ENCODE results near the gene PRR20C.
"Not testable (repeated sequence)": the region's sequence is repeated elsewhere in the genome, so short reads cannot be mapped to it uniquely, and the experiment has no call there.

The PRR20C gene

DNA sequence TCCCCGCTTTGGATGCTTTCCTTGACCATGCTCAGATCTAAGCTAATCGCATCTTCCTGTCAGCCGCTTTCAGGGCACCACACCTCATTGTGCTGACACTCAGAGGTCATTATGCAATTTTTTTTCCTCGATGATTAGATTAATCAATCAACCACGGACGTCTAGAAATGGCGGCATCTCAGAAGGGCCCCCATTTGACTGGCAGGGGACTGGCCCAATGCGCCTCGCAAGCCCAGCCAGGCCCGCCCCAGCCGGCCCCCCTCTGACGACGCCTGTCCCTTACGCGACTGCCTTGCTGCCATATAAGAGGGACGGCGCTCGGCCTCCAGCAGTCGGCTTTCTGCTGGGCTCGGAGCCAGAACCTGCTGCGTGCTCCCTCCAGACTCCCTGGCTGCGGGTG lies 13.0 kb downstream of the PRR20C start, which contains the start of gene PRR20E:
TSS of gene PRR20E (plus strand) at position 301 of the 400 bp plus-strand sequence. CDS start 387 bp downstream, outside the sequence.
- H3K9me3 ChIP-seq (ENCODE audit: control insufficient read depth, low read length); H3K36me3 ChIP-seq (ENCODE audit: control insufficient read depth, insufficient read depth, low read length, severe bottlenecking); H3K9ac ChIP-seq (ENCODE audit: low read length); H3K27me3 ChIP-seq (replicated peaks; ENCODE audit: control insufficient read depth, insufficient read depth, low read length); DNase-seq (ENCODE audit: low read depth); H3K4me1 ChIP-seq (ENCODE audit: control insufficient read depth, insufficient read depth, low read length); H3K4me3 ChIP-seq (ENCODE audit: low read length): not testable (repeated sequence)

DNA sequence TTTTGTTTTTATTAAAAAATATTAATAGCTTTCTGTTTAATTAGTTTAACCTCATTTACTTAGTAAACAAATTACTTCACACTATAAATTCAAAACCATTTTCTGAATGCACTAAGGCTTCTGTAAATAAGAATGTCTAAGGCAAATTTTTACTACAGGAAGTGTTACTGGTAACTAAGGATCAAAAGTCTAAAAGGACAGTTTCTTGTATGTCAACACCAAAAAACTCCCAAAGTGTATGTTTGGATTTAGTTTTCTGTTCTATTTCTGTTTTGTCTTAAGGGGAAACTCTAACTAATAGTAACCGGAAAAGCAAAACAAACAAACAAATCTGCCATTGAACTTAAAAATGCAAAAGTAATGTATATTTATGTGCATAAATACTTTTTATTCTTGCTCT lies 37.8 kb downstream of the PRR20C start:
- no peak for DNase-seq (ENCODE audit: low read depth)

More for the DNA sequence above, 37.8 kb downstream of the PRR20C start:
- Histone ChIP-seq H3K4me1 (ENCODE audit: control insufficient read depth, insufficient read depth, low read length) (no peaks in the 10 kb centered on the region), H3K4me3 (ENCODE audit: low read length) (no peak overlapping the region), H3K36me3 (ENCODE audit: control insufficient read depth, insufficient read depth, low read length, severe bottlenecking) (no peaks in the 10 kb centered on the region), H3K9me3 (ENCODE audit: control insufficient read depth, low read length) (peaks cover 5% of the 10 kb centered on the region), H3K9ac (ENCODE audit: low read length) (no peak overlapping the region), H3K27me3 (replicated peaks; ENCODE audit: control insufficient read depth, insufficient read depth, low read length) (no peaks in the 10 kb centered on the region)

All from adipocyte (in vitro differentiated cells).